SH-SY5Y (cell line): ENCODE results near the gene SLC9A9.

Experiments used
- GATA2 ChIP-seq: IDR thresholded peaks from 2 replicates; pipeline ENCODE4 v1.6.1; 2011; ENCODE audit warnings: mild to moderate bottlenecking, low read depth, low read length
- GATA3 ChIP-seq: IDR thresholded peaks from 2 replicates; pipeline ENCODE4 v1.6.1; 2011; ENCODE audit warnings: low read depth, mild to moderate bottlenecking, low read length, moderate library complexity

The SLC9A9 gene

DNA sequence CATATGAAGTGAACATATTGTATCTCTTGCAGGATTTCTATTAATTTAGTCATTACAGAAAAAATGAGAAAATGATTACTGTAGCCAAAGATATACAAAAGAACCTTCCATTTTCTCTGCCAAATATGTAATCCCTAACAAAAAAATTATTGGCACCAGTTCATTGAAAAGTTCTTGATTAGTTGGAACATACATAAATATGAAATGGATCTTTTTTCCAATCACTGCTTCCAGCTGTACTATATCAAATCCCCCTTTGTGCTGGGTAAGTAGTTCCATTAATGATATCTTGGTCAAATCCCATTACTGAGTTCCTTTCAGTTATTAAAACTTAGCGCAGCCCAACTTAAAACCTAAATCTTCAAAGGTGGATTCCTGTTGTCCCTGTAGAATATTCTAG is 263.8 kb downstream of the SLC9A9 start:
- no peak for TF ChIP-seq GATA3
- TF ChIP-seq GATA2: no peak

DNA sequence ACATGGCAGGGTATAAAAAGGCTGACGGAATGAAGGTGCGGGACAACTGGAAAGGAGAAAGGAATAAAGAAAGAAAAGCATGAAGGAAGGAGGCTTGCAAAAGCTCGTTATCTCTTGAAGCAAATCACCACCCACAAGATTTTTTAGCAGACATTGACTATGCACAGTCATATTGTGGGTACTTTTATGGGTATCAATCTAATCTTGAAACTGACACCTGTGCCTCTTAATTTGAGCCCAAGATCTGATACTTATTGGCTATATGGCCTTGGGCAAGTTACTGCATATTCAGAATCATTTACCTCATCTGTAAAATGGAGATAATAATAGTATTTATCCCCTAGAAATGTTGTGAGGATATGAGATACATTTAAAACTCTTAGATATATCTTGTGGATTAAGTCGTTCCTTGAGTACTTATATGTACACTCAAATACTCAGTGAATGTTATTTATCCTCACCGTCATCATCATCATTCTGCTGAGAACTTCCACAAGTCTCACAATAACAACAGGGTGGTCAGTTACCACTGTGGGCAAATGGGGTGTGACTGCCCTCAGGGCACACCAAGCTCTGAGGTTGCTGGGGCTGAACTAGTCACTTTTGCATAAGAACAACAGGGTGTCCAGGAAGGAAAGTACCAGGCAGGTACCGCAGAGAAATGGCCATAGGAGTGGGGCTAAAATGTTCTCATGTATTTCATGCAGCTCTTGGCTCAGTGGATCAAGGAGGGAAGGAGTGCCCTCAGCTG is 266.1 kb downstream of the SLC9A9 start:
- TF ChIP-seq GATA3 (no peak), GATA2 (no peak)

- TF ChIP-seq GATA3 (no peak), GATA2 (no peak)
These were observed 269.3 kb downstream of the SLC9A9 start for GRCh38 chr3:143578810-143579435.

- TF ChIP-seq GATA2 (no peak), GATA3 (no peak)
These were observed 271.5 kb downstream of the SLC9A9 start for GRCh38 chr3:143576568-143577270.

GRCh38 chr3:143574933-143575332 is 273.3 kb downstream of the SLC9A9 start:
- TF ChIP-seq GATA2 (no peak), GATA3 (no peak)

DNA sequence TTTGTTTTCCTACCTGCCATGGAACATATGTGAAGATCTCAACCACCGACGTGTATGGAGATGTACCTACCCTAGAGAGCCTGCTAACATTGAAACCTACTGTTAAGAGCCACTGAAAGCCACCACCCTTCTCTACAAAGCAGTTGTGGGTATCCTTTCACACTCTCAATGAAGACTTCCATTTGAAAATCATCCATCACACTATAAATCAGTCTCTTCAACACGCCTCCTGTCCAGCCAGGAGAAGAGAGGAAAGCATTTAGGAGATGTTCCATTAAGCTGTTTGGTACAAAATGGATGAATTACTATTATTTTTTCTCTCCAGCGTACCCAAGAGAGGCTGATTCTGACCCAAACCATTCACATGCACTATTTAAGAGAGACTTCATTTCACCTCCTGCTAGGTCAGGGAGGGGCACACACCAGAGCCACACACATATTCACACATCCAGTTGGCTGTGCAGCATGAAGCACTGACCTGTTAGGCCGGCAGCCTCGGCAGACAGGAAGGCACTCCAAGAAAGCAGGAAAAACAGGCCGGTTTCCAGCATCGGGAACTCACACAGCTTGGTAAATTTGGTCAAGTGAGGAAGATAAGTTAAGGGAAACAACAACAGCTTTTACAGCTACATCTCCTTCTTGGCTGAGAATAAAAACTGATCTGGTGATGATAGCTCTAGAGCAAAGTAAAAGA is 274.5 kb downstream of the SLC9A9 start:
- TF ChIP-seq GATA3: no peak
- TF ChIP-seq GATA2: no peak

DNA sequence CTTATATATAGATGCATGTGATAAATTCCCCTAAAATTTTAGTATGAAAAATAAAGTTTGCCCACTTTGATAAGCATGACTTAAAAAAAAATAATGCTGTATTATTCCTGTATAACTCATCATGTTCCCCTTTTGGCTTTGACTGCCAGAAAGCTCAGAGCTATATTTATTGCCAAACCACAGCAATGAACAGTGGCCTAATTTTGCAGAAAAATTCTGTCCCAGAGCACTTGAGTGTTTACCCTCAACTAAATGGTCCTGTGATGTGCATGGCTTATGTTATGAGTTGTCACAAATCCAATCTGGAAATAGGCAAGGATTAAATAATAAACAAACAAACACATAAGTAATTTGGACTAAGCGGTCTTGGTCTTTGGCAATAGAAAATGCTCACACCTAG is 276.7 kb downstream of the SLC9A9 start:
- TF ChIP-seq GATA3 (no peak), GATA2 (no peak)

- TF ChIP-seq GATA2: no peak
- TF ChIP-seq GATA3: no peak
These were observed 280.4 kb downstream of the SLC9A9 start for GRCh38 chr3:143567823-143568222.

- TF ChIP-seq GATA2: no peak
- no peak for TF ChIP-seq GATA3
These were observed 282.3 kb downstream of the SLC9A9 start for GRCh38 chr3:143565951-143566350.

GRCh38 chr3:143563786-143564185 is 284.5 kb downstream of the SLC9A9 start:
- TF ChIP-seq GATA3 (no peak), GATA2 (no peak)

DNA sequence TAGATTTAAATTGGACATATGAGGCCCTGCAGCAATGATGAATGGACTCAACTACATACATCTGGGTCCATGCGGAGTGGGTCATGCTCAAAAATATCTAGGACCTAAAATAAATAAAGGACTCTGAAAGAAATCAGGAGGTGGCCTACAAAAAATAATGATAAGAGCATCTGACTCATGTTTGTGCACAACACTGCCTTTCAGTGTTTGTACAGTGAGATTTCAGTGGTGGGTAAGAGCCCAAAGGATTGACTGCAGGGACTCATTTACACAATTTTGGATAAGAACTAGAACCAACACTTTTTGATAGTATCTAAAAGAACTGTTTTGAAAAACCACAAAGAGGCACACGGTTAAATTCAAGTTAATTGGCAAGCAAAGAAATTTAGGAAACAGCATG is 285.5 kb downstream of the SLC9A9 start:
- TF ChIP-seq GATA3 (no peak), GATA2 (no peak)

GRCh38 chr3:143559296-143559695 is 289.0 kb downstream of the SLC9A9 start:
- TF ChIP-seq GATA3: no peak

DNA sequence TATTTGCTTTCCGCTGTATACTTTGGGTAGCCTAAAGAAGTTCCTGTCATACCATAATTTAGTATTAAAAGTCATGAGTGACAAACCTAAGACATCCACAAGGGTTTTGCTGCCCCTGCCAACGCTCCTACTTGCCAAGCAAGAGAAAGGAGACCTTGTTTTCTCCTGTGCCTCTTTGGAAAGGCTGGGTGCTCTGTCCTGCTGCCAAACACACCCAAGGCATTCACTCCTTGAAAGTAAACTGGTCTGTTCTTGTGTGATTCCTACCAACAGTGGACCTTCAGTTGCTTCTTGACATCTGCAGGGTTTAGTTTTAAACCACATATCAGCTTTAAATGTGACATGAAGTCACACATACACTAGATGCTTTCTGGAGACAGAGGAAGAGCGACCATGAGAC is 295.4 kb downstream of the SLC9A9 start:
- TF ChIP-seq GATA3 (no peak), GATA2 (no peak)

GRCh38 chr3:143551761-143552160 is 296.5 kb downstream of the SLC9A9 start:
- no peak for TF ChIP-seq GATA3
